ENCODE measurements around the gene KIF25.

Gene KIF25

DNA sequence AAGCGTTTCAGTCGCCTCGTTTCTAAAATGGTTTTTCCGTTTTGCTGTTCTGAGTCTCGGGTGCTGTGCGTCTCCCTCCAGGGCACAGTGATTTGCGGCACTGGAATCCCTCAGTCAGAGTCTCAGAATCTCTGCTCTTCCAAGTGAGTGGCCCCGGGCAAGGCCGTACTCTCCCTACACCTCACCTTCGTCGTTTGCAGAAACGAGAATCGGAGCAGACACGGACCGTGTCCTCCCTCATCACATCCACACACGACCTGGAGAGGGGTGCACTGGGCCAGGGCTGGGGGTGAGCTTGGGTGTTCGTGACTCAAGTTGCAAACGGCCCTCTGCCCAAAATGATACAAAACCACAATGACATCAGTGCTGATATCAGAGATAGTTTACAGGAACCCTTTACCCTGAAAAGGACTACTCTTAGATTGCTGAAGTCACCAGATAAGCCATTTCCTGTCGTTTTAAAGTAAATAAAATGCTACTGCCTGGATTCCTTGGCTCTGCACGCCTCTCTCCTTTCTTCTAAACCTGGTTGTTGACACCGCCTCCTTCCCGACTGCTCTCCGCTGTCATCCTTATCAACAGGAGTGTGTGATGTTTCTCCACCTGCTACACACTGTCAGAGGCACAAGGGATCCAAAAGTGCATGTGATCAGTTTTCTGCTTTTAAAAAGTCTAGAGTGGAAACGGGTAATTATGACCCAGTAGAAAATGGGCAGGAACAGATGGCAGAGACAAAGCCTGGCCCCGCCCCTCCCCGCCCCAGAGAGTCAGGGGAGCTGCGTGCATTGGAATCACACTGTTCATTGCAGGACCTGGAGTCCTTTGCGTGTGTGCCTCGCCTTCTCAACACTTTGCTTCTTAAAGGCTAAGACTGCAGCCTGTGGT, 38.4 kb downstream of the KIF25 start:
- DNase-seq (ENCODE audit: low read depth in 2 of 2) = no peak

DNA sequence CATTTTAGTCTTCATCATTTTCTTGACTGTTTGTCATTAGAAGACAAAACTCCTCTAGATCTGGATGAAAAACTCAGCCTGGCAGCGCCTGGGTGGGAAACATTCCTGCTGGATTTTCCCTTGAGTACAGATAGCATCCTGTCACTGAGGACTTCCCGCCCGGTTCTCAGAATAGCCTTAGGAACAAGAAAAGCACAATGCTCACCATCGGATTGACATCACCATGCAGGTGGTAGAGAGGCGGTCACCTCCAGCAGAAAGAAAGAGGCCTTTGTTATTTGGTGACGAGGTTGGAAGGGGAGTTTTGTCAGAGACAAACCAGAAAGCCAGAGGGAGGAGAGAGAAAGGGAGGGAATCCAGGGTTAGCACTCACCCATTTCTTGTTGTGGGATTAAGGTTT, 39.8 kb downstream of the KIF25 start:
- DNase-seq (ENCODE audit: low read depth in 2 of 2) = no peak

DNA sequence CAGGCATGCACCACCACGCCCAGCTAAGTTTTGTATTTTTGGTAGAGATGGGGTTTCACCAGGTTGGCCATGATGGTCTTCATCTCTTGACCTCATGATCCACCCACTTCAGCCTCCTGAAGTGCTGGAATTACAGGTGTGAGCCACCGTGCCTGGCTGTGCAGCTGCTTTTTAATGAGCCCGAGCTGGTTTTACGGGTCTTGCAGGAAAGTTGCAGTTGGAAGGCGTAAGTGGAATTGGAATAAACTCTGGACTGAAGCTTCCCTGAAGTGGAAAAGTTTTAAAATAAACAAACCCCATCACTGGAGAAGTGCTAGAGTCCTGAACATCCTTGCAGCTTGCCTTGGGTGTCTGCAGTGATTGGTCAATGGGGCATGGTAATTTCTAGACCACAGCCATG, 40.4 kb downstream of the KIF25 start:
- DNase-seq (ENCODE audit: low read depth in 2 of 2) = no peak

DNA sequence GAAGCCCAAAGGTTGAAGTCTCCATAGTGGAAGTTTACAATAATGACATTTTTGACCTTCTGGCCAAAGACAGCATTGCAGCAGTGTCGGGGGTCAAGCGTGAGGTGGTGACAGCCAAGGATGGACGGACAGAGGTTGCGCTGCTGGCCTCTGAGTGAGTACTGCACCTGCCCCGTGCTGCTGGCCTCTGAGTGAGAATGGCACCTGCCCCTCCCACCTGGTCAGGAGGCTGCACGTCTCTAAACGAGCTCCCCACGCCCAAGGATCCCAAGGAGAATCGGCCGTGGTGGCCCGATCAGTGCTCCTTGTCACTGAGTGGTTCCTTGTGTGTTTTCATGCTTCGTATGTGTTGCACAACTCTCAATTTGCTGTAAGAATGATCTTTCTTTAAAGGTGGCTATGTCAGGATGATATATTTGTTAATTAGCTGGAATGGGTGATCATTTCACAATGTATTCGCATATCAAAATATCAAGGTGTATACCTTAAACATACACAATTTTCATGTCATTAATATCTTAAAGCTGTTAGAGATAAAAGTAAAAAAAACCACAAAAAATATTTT, 41.2 kb downstream of the KIF25 start:
- DNase-seq (ENCODE audit: low read depth in 2 of 2) = no peak

DNA sequence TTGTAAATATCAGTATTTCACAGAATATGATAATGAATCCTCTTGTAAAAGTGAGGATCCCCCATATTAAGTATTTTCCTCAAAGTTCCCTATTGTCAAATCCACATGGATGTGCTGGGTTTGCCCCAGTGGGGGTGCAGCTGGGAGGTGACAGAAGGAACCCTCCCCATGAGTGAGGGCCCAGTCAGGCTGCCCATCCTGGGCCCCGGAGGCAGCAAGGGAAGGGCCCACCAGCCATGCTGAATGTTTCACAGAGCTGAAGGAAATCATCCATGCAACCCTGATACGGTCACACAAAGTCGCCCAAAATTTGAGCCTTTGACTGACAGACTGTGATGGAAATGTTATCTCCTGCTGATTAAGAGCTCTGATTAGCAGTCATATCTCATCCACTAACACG, 41.8 kb downstream of the KIF25 start:
- DNase-seq (ENCODE audit: low read depth in 2 of 2) = no peak

DNA sequence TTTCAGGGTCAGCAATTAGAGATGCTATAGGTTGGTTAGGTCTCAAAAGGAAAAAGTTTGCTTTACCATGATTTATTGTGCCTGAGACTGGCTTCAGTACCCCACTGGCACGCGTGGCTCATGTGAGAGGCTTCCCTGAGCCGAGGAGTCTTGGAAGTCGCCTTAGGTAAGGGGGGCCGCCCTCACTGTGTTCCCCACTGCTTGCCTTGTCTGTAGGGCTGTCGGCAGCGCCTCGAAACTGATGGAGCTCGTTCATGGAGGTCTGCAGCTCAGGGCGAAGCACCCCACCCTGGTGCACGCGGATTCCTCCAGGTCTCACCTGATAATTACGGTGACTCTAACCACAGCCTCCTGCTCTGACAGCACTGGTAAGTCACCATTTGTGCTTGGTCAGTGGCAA, 42.4 kb downstream of the KIF25 start:
- no peak for DNase-seq (ENCODE audit: low read depth in 2 of 2)

DNA sequence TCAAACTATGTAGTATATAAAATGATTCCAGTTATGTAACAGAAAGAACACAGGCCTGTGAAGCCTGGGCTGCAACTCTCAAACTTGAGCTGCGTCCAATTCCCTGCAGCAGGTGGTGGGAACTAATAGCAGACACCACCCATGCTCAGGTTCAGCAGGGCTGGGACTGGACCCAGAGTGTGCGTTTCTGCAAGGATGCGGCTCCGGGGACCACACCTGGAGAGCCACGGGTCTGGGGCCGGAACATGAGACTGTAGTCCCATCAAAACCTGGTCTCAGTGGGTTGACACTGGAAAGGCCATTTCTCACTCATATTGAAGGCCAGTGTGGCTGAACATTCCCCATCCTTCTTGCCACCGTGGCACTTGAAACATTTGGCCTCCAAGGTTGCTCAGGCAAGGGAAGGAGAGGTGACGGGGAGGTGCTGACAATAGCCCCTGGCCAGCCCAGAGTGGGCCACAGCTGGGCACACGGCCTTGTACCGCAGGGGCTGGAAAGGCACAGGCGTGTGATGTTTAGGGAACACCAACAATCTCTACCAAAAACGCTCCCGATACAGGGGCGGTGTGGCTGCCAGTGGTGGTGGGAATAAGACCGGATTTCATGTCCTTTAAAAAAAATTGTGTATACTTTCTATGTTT, 43.5 kb downstream of the KIF25 start:
- no peak for DNase-seq (ENCODE audit: low read depth in 2 of 2)

DNA sequence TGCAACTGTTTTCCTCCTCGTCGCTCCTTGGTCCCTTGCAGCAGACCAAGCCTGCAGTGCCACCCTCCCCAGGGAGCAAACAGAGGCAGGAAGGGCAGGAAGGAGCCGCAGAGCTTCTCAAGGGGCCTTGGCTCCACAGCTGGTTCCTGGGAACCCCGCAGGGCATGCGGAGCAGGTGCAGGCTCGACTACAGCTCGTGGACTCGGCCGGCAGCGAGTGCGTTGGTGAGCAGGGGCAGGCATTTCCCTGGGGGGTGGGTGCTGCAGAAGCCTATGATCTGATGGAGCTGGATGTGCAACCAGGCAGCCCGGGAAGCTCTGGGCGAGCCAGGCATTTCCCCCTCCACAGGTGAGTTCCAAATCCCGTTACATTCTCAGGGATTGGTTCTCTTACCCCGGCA, 44.5 kb downstream of the KIF25 start:
- DNase-seq (ENCODE audit: low read depth in 2 of 2) = no peak

DNA sequence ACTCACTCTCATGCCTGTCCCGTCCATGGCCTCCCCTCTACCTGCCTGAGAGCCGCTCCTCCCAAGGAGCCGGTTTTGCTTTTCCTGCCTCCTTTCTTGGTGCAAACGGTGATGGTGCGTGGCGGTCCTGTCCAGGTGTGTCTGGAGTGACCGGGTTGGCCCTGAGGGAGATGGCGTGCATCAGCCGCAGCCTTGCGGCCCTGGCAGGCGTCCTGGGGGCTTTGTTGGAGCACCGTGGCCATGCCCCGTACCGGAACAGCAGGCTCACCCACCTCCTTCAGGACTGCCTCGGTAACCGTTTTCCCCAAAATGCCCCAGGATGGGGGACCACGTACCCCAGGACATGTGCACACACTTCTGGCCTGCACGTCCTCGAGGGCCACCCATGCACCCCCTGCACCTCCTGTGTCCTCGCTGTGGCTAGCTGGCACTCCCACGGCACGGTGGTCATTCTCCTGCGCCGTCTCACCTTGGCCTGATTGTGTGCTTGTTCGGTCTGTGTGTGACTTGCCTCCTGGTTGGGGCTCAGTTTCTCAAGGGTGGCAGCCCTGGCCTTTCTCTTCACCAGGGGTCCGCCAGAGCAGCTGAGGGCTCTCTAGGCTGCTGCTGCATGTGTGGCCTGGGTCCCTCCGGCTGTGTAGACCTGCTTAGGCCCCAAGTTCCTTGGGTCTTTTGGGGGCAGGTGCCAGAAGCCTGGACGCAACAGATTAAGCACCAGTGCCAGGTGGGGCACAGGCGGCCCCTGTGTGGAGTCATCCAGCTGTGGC, 45.1 kb downstream of the KIF25 start:
- DNase-seq (ENCODE audit: low read depth in 2 of 2) = no peak

DNA sequence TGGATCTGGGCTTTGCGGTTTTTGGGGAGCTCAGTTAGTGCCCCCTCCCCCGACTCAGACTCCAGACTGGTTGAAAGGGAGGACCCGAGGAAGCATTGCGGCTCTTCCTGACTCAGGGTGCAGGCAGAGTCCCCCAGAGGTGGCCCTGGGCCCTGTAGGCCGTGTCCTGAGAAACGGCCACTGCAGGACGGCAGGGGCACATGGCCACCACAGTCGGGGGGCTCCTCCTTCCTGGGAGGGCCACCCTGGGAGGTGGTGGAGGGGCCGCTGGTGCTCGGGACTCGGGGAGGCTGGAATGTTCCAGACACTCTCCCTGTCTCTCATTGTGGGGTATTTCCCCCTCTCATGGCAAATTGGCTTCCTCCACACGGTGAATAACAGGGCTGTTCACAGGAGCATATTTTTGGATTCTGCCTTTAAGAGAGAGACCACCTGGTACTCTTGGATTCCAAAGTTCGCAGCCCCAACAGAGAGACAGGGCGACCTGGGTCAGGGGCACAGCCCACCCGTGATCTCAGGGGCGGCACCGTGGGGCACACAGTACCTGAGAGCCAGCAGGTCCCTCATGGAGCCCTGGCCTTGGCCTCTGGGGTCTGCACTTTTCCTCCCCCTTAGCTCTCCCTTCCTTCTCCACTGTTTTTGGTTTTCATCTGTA, 45.8 kb downstream of the KIF25 start:
- DNase-seq (ENCODE audit: low read depth in 2 of 2) = no peak

DNA sequence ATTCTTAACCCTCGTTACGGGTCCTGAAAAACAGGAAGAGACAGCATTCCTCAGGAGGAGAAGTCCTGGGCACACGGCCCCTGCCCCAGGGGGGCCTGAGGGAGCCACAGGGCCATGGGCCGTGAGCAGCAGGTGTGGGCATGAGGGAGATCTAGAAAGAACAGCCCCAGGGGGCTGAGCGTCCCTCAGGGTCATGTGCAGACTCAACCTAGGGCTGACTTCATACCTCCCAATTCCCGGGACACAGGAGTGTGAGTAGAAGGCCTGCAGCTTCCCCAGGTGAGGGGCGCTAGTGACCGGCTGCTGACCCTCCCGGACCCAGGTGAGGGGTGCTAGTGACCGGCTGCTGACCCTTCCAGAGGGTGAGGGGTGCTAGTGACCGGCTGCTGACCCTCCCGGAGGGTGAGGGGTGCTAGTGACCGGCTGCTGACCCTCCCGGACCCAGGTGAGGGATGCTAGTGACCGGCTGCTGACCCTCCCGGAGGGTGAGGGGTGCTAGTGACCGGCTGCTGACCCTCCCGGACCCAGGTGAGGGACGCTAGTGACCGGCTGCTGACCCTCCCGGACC, 46.5 kb downstream of the KIF25 start:
- DNase-seq (ENCODE audit: low read depth in 2 of 2) = no peak

DNA sequence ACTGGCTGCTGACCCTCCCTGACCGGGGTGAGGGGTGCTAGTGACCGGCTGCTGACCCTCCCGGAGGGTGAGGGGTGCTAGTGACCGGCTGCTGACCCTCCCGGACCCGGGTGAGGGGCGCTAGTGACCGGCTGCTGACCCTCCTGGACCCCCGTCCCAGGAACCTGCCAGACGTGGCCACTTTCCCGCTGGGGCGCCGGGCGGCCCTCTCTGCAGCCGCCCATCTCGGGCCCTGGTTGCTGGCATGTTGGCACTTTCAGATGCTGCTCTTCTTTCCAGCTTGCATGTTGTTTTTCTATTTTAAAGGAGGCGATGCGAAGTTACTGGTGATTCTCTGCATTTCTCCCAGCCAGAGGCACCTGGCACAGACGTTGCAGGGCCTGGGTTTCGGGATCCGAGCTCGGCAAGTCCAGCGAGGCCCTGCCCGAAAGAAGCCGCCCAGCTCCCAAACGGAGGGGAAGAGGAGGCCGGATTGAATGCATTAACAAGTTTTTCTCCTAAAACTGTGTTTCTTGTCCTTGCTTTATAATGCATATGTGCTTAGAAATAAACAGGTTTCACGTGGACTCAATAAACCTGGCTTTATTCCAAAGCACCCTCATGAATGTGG, 47.2 kb downstream of the KIF25 start:
- no peak for DNase-seq (ENCODE audit: low read depth in 2 of 2)

DNA sequence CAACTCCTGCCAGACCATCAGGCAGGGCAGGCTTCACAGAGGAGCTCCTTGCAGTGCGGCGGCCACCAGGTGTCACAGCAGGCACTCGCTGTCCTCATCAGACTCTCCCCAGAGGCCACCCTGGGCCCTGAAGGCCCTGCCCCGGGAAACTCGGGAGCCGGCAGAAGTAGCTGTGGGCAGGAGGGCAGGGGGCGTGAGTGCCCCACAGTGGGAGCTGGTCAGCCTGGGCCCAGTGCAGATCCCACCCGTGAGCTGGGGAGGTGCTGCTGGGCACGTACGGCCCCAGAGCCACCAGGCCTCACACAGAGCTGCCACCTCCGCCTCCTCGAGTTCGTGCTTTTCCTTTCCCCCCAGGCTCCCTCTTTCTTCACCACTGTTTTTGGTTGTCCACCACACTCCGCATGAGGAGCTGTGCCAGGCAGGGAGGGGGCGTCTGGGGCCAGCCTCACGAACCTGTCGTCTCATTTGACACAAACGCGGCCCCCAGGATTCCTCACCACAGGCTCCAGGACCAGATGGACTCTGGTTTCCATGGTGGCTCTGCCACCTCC, 47.7 kb downstream of the KIF25 start:
- DNase-seq (ENCODE audit: low read depth in 2 of 2) = no peak

DNA sequence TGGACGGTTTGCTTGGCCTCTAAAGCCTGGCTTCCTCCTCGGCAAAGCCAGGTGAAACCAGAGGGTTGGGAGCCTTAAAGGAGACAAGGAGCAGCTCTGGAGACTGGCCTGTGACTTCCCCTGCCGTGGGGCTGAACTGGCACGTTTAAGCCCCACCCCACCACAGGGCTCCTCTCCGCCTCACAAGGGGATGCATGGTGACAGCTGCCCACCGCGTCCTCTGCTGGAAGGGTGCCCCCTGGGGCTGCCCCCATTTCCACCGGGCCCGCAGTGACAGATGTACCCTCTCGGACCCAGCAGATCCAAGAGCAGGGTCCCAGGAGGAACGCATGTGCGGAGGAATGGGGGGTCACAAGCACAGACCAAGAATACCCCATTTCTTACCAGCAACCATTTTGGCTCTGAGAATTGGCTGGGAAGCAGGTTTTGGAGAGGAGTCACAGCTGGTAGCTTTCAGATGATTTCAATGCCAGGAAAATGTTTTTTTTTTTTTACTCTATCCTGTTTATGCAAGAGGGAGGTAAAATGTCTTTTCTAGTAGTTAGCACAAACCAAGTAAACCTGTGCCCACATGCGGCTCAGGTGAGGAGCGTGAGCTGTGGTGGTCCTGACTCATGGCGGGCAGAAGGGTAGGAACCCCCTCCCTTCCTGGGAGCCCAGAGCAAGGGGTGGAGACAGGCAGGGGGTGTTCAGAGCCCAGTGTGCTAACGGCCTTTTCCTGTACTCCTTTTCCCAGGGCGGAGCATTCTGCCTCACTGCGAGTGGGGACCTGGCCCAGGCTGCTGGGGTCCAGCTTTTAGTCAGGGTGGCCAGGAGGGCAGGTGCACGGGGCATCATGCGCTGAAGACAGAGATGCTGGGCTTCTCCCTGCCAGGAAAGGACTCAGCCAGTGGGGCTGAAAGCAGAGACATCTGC, 48.5 kb downstream of the KIF25 start:
- no peak for DNase-seq (ENCODE audit: low read depth in 2 of 2)

DNA sequence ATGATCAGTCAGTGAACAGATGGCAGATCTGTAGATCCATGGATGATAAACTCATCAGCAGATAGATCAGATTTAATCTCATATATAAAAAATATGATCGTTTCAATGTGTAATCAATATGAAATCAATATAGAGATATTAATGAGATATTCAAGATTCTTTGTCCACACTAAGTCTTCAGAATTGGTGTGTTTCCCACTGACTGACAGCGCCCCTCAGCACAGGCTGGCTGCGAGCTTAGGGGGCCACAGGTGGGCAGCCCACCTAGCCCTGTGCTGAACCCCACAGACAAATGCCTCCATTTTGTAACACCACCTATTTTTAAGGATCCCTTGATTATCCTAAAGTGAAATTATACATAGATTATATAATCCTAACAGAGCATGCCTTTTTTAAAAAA, 49.2 kb downstream of the KIF25 start:
- DNase-seq (ENCODE audit: low read depth in 2 of 2) = no peak

DNA sequence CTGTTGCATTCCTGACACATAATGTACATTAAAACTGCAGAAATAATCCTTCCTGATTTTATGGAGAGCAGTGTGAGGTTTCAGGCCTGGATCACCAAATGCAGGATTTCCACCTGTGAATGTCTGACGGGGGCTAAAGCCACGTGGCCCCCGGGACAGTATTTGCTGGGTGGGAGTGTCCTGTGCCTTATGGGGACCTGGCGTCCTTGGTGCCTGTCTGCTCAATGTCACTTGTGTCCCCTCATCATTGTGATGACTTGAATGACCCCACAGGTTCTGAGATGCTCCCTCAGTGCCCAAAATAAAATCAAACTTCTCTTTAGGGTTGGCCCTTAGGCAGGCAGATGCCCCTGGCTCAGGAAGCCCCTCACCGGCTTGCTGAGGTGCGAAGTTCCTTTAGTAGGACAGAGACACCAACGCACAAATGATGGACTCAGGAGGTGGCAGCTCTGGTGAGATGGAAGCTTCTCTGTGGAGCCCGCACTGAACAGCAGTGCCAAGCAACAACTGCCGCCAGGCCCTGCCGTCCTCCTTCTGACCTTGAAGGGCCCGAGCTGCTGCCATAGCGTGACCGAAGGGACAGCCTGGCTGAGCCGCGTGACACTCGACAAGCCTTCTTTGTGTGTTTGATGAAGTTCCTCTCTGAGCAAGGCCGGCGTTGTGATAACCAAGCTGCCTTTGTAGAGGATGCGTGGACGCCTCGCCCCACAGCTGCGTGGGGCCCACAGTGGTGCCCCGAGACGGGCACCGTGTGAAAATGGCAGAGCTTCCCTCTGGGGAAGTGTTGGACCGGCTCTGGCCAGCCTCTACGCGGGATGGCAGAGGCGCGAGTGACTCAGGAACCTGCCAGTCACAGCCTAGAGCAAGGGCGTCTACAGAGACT, 50.6 kb downstream of the KIF25 start:
- DNase-seq (ENCODE audit: low read depth in 2 of 2) = no peak

DNA sequence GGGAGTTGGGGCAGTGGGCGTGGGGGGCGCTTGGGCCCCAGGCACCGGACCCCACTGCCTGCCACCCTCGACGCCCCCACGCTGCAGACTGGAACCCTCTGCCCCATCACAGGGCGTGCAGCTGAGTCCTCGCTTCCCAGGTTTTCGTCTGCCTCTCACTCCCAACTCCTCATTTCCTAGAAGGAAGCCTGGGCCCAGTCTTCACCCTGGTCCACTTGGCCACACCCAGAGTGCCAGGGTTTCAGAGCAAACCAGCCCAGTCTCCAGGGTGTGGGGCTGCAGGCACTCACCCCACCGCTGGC, 51.2 kb downstream of the KIF25 start:
- no peak for DNase-seq (ENCODE audit: low read depth in 2 of 2)

DNA sequence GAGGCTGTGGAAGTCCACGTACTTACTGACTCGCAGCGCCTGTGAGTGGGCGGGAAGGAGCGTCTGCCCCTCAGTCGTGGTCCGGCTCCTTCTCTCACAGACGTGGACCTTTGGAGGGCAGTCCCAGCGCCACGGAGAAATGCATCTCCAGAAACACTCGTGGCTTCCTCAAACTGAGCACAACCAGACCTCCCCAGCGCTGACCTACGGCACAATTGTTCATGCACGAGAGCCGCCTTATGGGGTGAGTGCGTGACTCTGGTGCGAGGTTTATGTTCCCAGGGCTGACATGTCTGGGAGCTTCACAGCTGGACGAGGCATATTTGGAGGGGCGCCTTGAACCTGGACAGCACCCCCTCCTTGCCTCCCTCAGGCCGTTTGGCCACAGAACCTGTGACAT, 51.8 kb downstream of the KIF25 start:
- no peak for DNase-seq (ENCODE audit: low read depth in 2 of 2)

DNA sequence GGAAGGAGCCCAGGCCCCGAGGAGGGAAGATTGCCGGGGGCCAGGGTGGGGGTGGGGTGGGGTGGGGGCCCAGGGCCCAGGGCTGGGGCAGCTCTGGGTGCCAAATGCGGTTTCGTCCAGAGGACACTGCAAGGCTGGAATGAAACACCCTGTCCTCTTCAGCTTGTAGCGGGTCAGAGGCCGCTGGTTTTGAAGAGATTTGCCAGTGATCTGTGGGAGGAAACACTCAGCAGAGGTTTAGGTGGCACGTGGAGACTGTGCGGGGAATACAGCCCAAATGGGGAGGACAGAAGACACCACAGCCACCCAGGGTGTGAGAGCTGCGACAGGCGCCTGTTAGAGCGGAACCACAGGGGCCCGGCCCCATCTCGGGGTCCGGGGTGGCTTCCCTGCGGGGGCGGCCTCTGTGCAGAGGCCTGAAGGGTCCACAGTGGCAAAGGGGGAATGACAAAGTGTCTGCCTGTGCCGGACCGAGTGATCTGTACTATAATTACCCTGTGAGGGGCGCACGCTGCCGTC, 52.3 kb downstream of the KIF25 start:
- no peak for DNase-seq (ENCODE audit: low read depth in 2 of 2)
